Central memory CD8-positive, alpha-beta T cell (primary cell): Measurements from ENCODE around the gene SPON2.
"Not testable (repeated sequence)": the region's sequence is repeated elsewhere in the genome, so short reads cannot be mapped to it uniquely, and the experiment has no call there.

Experiments used
- ATAC-seq: fragments of 150-1000 bp; cut with Tn5 transposase; replicated peaks from 2 replicates; pipeline ENCODE4 v1.10.0; 2022; ENCODE audit warnings: mild to moderate bottlenecking, moderate FRiP score, moderate number of reproducible peaks; ENCODE audit not compliant: poor library complexity, severe bottlenecking; ENCODE audit errors: extremely low read depth
- DNase-seq, 2 donors: peaks; one replicate each; pipeline ENCODE4 v3.0.0; 2021; ENCODE audit warnings: low spot score in 2 of 2
- H3K27ac Mint-ChIP-seq: one replicate; pipeline ENCODE4 v1.8.0; 2022; ENCODE audit warnings: low read depth, mild to moderate bottlenecking, moderate library complexity, mixed read lengths
- H3K27me3 Mint-ChIP-seq: one replicate; pipeline ENCODE4 v1.8.0; 2022; ENCODE audit warnings: mixed read lengths
- H3K36me3 Mint-ChIP-seq: one replicate; pipeline ENCODE4 v1.8.0; 2022; ENCODE audit warnings: mild to moderate bottlenecking, moderate library complexity, mixed read lengths; ENCODE audit not compliant: insufficient read depth
- H3K4me1 Mint-ChIP-seq: one replicate; pipeline ENCODE4 v1.8.0; 2022; ENCODE audit warnings: mixed read lengths
- H3K4me3 Mint-ChIP-seq: one replicate; pipeline ENCODE4 v1.8.0; 2022; ENCODE audit warnings: mild to moderate bottlenecking, moderate library complexity, mixed read lengths
- H3K9me3 Mint-ChIP-seq: one replicate; pipeline ENCODE4 v1.8.0; 2022; ENCODE audit warnings: mixed read lengths

The SPON2 gene

GRCh38 chr4:1130316-1131186, 41.8 kb downstream of the SPON2 start:
- no peak overlapping the region for H3K4me3 Mint-ChIP-seq
- no peaks in the 10 kb centered on the region for H3K9me3 Mint-ChIP-seq
- H3K27ac Mint-ChIP-seq: no peak overlapping the region
- peaks cover 6% of the 10 kb centered on the region for H3K4me1 Mint-ChIP-seq
- peak; percentile 99 for ATAC-seq
- peak; percentile 74 to 77 for DNase-seq
- no peaks in the 10 kb centered on the region for H3K36me3 Mint-ChIP-seq
- H3K27me3 Mint-ChIP-seq: peaks cover 32% of the 10 kb centered on the region

- no peak for DNase-seq
- no peak for ATAC-seq
- H3K27me3 Mint-ChIP-seq: peaks cover 32% of the 10 kb centered on the region
Measured at GRCh38 chr4:1126506-1126905, 45.9 kb downstream of the SPON2 start.

GRCh38 chr4:1125466-1125865, 46.9 kb downstream of the SPON2 start:
- not testable (repeated sequence) for H3K4me3 Mint-ChIP-seq, H3K4me1 Mint-ChIP-seq, H3K36me3 Mint-ChIP-seq, H3K27ac Mint-ChIP-seq, H3K9me3 Mint-ChIP-seq, ATAC-seq, DNase-seq
- peaks cover 32% of the 10 kb centered on the region for H3K27me3 Mint-ChIP-seq

More at GRCh38 chr4:1126506-1126905, 45.9 kb downstream of the SPON2 start:
- Mint-ChIP-seq H3K4me3 (no peak overlapping the region), H3K27ac (no peak overlapping the region), H3K9me3 (no peaks in the 10 kb centered on the region), H3K36me3 (no peaks in the 10 kb centered on the region), H3K4me1 (peaks cover 6% of the 10 kb centered on the region)

DNA sequence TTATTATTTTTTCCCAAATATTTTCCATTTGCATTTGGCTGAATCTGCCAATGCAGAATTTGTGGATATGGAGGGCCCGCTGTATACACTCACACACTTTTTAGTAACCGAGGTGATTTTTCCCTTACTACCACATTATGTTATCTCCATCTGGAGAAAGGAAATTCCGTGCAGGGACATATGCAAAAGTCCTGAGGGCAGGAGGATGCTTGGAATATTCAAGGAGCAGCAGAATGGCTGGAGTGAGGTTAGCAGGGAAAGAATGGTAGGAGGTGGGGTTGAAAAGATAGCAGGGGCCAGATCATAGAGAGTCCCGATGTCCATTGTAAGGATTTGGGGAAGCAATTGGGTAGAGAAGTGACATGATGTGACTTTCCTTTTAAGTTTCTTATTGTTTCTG, 47.6 kb downstream of the SPON2 start:
- DNase-seq (no peak), ATAC-seq (no peak)
- Mint-ChIP-seq H3K4me3 (no peak overlapping the region), H3K36me3 (no peaks in the 10 kb centered on the region), H3K9me3 (no peaks in the 10 kb centered on the region), H3K27me3 (peaks cover 32% of the 10 kb centered on the region), H3K4me1 (no peaks in the 10 kb centered on the region), H3K27ac (no peak overlapping the region)

- Mint-ChIP-seq H3K27me3 (peaks cover 14% of the 10 kb centered on the region), H3K4me1 (no peaks in the 10 kb centered on the region), H3K4me3 (no peak overlapping the region), H3K27ac (no peak overlapping the region), H3K36me3 (no peaks in the 10 kb centered on the region), H3K9me3 (no peaks in the 10 kb centered on the region)
- no peak for ATAC-seq
- DNase-seq: no peak
Measured at GRCh38 chr4:1122505-1122904, 49.9 kb downstream of the SPON2 start.
